DOHH2 (cell line): ENCODE data around the gene PPFIBP2.

Source experiments
- H3F3A ChIP-seq: fragments of 200-600 bp; sonication (generic), shearing (Covaris generic); 2 replicates; pipeline ENCODE4 v1.6.0; 2016; ENCODE audit warnings: antibody characterized with exemption, mild to moderate bottlenecking; ENCODE audit not compliant: control insufficient read depth, insufficient read depth
- H3K27ac ChIP-seq: fragments of 200-600 bp; sonication (generic); 2 replicates; pipeline ENCODE4 v1.5.1; 2014; ENCODE audit warnings: low read depth, mild to moderate bottlenecking, low read length, moderate library complexity
- H3K27me3 ChIP-seq: fragments of 200-600 bp; sonication (generic); 2 replicates; pipeline ENCODE4 v1.6.1; 2014; ENCODE audit warnings: mild to moderate bottlenecking, low read length, mixed read lengths; ENCODE audit not compliant: control insufficient read depth
- H3K36me3 ChIP-seq: fragments of 200-600 bp; sonication (generic); 2 replicates; pipeline ENCODE4 v1.6.1; 2014; ENCODE audit warnings: mild to moderate bottlenecking, low read length, moderate library complexity, mixed read lengths; ENCODE audit not compliant: control insufficient read depth
- H3K4me1 ChIP-seq: fragments of 200-600 bp; sonication (generic); 2 replicates; pipeline ENCODE4 v1.6.1; 2014; ENCODE audit warnings: mild to moderate bottlenecking, low read length, mixed read lengths; ENCODE audit not compliant: control insufficient read depth
- H3K4me2 ChIP-seq: fragments of 200-600 bp; sonication (generic); 2 replicates; pipeline ENCODE4 v1.6.0; 2014; ENCODE audit warnings: mild to moderate bottlenecking, low read length, moderate library complexity
- H3K4me3 ChIP-seq: fragments of 200-600 bp; sonication (generic); 2 replicates; pipeline ENCODE4 v1.5.1; 2014; ENCODE audit warnings: mild to moderate bottlenecking, low read length, mixed read lengths
- H3K79me2 ChIP-seq: fragments of 200-600 bp; sonication (generic); 2 replicates; pipeline ENCODE4 v1.6.1; 2014; ENCODE audit warnings: mild to moderate bottlenecking, low read length, mixed read lengths; ENCODE audit not compliant: control insufficient read depth
- H3K9me2 ChIP-seq: fragments of 200-600 bp; sonication (generic); replicated peaks from 2 replicates; pipeline ENCODE4 v1.6.1; 2014; ENCODE audit warnings: mild to moderate bottlenecking, low read length, mixed read lengths; ENCODE audit not compliant: control insufficient read depth
- H3K9me3 ChIP-seq: fragments of 200-600 bp; sonication (generic); 2 replicates; pipeline ENCODE4 v1.6.1; 2014; ENCODE audit warnings: antibody characterized with exemption, low read length, mixed read lengths; ENCODE audit not compliant: control insufficient read depth, insufficient read depth
- H4K20me1 ChIP-seq: fragments of 200-600 bp; sonication (generic); 2 replicates; pipeline ENCODE4 v1.6.0; 2014; ENCODE audit warnings: low read depth, mild to moderate bottlenecking, antibody characterized with exemption, low read length, moderate library complexity; ENCODE audit not compliant: control insufficient read depth, insufficient read depth
- CTCF ChIP-seq: fragments of 200-600 bp; sonication (generic); IDR thresholded peaks from one replicate; pipeline ENCODE4 v1.5.1; 2014; ENCODE audit warnings: antibody characterized with exemption, mild to moderate bottlenecking, low read depth, low read length; ENCODE audit not compliant: poor library complexity, severe bottlenecking
- EZH2phosphoT487 ChIP-seq: fragments of 200-600 bp; sonication (generic); IDR thresholded peaks from 2 replicates; pipeline ENCODE4 v1.6.1; 2017; ENCODE audit warnings: borderline replicate concordance, mild to moderate bottlenecking, antibody characterized with exemption, low read length, moderate library complexity, mixed read lengths

PPFIBP2 gene

GRCh38 chr11:7513234-7514098 lies at the start of gene PPFIBP2:
Gene PPFIBP2, plus strand, starts transcription at chr11:7513999. Its CDS starts 35,477 bp downstream, at chr11:7549476.
- H3K4me1 ChIP-seq: peaks cover 49% of the 10 kb centered on the region
- peaks cover 47% of the 10 kb centered on the region for H3K79me2 ChIP-seq
- TF ChIP-seq EZH2phosphoT487 (no peak), CTCF (peak; percentile 89)
- H3K27me3 ChIP-seq: no peaks in the 10 kb centered on the region
- peak within 1 kb of the TSS; percentile 85 for H3K27ac ChIP-seq
- peak within 1 kb of the TSS; percentile 86 for H3K4me3 ChIP-seq
- H4K20me1 ChIP-seq: no peaks in the 10 kb centered on the region
- peaks cover 5% of the 10 kb centered on the region for H3K36me3 ChIP-seq
- H3F3A ChIP-seq: no peaks in the 10 kb centered on the region
- no peaks in the 10 kb centered on the region for H3K9me2 ChIP-seq
- no peaks in the 10 kb centered on the region for H3K9me3 ChIP-seq
- peak within 1 kb of the TSS; percentile 93 for H3K4me2 ChIP-seq

- H3K4me2 ChIP-seq: no peak overlapping the region
- no peaks in the 10 kb centered on the region for H3K36me3 ChIP-seq
- H3K4me3 ChIP-seq: no peak overlapping the region
- H3K9me3 ChIP-seq: no peaks in the 10 kb centered on the region
- no peaks in the 10 kb centered on the region for H3K27me3 ChIP-seq
- no peak for TF ChIP-seq EZH2phosphoT487
- no peak for TF ChIP-seq CTCF
- H3F3A ChIP-seq: no peaks in the 10 kb centered on the region
- no peaks in the 10 kb centered on the region for H3K4me1 ChIP-seq
- H4K20me1 ChIP-seq: no peaks in the 10 kb centered on the region
- no peaks in the 10 kb centered on the region for H3K79me2 ChIP-seq
- H3K9me2 ChIP-seq: no peaks in the 10 kb centered on the region
- H3K27ac ChIP-seq: no peak overlapping the region
Observed at GRCh38 chr11:7467652-7468051, 46.1 kb upstream of the PPFIBP2 start.

- Histone ChIP-seq H3K36me3 (no peaks in the 10 kb centered on the region), H3K4me2 (no peak overlapping the region), H3K4me3 (no peak overlapping the region), H3K9me3 (no peaks in the 10 kb centered on the region), H3F3A (no peaks in the 10 kb centered on the region), H4K20me1 (no peaks in the 10 kb centered on the region), H3K4me1 (no peaks in the 10 kb centered on the region), H3K27me3 (no peaks in the 10 kb centered on the region), H3K79me2 (no peaks in the 10 kb centered on the region), H3K9me2 (no peaks in the 10 kb centered on the region), H3K27ac (no peak overlapping the region)
- no peak for TF ChIP-seq EZH2phosphoT487
- TF ChIP-seq CTCF: no peak
Observed at GRCh38 chr11:7469351-7469865, 44.4 kb upstream of the PPFIBP2 start.
